ENCODE data around the gene CDC42SE2. TPM values are rescaled to one million over a fixed set of nuclear protein-coding genes. Genes with fewer than 3 reads are reported as not detected.

Gene CDC42SE2
- total RNA-seq, 1 donor from 2014 or later: 73.2 TPM

GRCh38 chr5:131225282-131225974 is 38.4 kb upstream of the CDC42SE2 start:
- Histone ChIP-seq H3K36me3 (ENCODE audit: control insufficient read depth, insufficient read depth, low read length) (no peaks in the 10 kb centered on the region), H3K27me3 (ENCODE audit: control insufficient read depth, insufficient read depth, low read length) (no peaks in the 10 kb centered on the region), H3K4me3 (ENCODE audit: low read depth, low read length) (no peak overlapping the region)
- no peak for DNase-seq (ENCODE audit: low read depth)
- no peak for FAIRE-seq
- TF ChIP-seq, protein P1, sequence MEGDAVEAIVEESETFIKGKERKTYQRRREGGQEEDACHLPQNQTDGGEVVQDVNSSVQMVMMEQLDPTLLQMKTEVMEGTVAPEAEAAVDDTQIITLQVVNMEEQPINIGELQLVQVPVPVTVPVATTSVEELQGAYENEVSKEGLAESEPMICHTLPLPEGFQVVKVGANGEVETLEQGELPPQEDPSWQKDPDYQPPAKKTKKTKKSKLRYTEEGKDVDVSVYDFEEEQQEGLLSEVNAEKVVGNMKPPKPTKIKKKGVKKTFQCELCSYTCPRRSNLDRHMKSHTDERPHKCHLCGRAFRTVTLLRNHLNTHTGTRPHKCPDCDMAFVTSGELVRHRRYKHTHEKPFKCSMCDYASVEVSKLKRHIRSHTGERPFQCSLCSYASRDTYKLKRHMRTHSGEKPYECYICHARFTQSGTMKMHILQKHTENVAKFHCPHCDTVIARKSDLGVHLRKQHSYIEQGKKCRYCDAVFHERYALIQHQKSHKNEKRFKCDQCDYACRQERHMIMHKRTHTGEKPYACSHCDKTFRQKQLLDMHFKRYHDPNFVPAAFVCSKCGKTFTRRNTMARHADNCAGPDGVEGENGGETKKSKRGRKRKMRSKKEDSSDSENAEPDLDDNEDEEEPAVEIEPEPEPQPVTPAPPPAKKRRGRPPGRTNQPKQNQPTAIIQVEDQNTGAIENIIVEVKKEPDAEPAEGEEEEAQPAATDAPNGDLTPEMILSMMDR (IDR thresholded peaks at IDR 0.05; ENCODE audit: insufficient read depth, low read length, severe bottlenecking): no peak

- TF ChIP-seq, protein P1 (IDR thresholded peaks at IDR 0.05; ENCODE audit: insufficient read depth, low read length, severe bottlenecking): no peak
- Histone ChIP-seq H3K27me3 (ENCODE audit: control insufficient read depth, insufficient read depth, low read length) (no peaks in the 10 kb centered on the region), H3K36me3 (ENCODE audit: control insufficient read depth, insufficient read depth, low read length) (no peaks in the 10 kb centered on the region), H3K4me3 (ENCODE audit: low read depth, low read length) (no peak overlapping the region)
- DNase-seq (ENCODE audit: low read depth) (no peak), FAIRE-seq (no peak)
Measured at GRCh38 chr5:131226899-131227298, 37.0 kb upstream of the CDC42SE2 start.

DNA sequence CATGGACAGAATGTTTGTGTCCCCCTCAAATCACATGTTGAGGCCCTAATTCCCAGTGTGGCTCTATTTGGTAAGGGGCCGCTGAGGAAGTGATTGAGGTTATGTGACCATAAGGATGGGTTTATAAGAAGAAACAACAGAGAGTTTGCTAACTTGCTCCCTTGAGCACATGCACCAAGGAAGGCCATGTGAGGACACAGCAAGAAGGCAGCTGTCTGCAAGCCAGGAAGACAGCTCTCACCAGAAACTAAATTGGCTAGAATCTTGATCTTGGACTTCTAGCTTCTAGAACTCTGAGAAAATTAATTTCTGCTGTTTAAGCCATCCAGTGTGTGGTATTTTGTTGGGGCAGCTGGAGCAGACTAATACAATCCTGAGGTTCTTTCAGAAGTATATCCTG is 35.2 kb upstream of the CDC42SE2 start:
- no peak for DNase-seq (ENCODE audit: low read depth)
- H3K4me3 ChIP-seq (ENCODE audit: low read depth, low read length): no peak overlapping the region
- FAIRE-seq: no peak
- no peaks in the 10 kb centered on the region for H3K36me3 ChIP-seq (ENCODE audit: control insufficient read depth, insufficient read depth, low read length)
- TF ChIP-seq, protein P1 (IDR thresholded peaks at IDR 0.05; ENCODE audit: insufficient read depth, low read length, severe bottlenecking): no peak
- H3K27me3 ChIP-seq (ENCODE audit: control insufficient read depth, insufficient read depth, low read length): no peaks in the 10 kb centered on the region

GRCh38 chr5:131229623-131230022 is 34.2 kb upstream of the CDC42SE2 start:
- H3K27me3 ChIP-seq (ENCODE audit: control insufficient read depth, insufficient read depth, low read length): no peaks in the 10 kb centered on the region
- FAIRE-seq: no peak
- no peaks in the 10 kb centered on the region for H3K36me3 ChIP-seq (ENCODE audit: control insufficient read depth, insufficient read depth, low read length)
- no peak overlapping the region for H3K4me3 ChIP-seq (ENCODE audit: low read depth, low read length)
- TF ChIP-seq, protein P1 (IDR thresholded peaks at IDR 0.05; ENCODE audit: insufficient read depth, low read length, severe bottlenecking): no peak
- DNase-seq (ENCODE audit: low read depth): no peak

GRCh38 chr5:131230406-131230805 is 33.4 kb upstream of the CDC42SE2 start:
- TF ChIP-seq, protein P1 (IDR thresholded peaks at IDR 0.05; ENCODE audit: insufficient read depth, low read length, severe bottlenecking): no peak
- H3K27me3 ChIP-seq (ENCODE audit: control insufficient read depth, insufficient read depth, low read length): no peaks in the 10 kb centered on the region
- H3K4me3 ChIP-seq (ENCODE audit: low read depth, low read length): no peak overlapping the region
- no peak for FAIRE-seq
- DNase-seq (ENCODE audit: low read depth): no peak
- no peaks in the 10 kb centered on the region for H3K36me3 ChIP-seq (ENCODE audit: control insufficient read depth, insufficient read depth, low read length)

GRCh38 chr5:131239686-131240085 is 24.2 kb upstream of the CDC42SE2 start:
- no peaks in the 10 kb centered on the region for H3K27me3 ChIP-seq (ENCODE audit: control insufficient read depth, insufficient read depth, low read length)
- FAIRE-seq: no peak
- DNase-seq (ENCODE audit: low read depth): no peak
- H3K4me3 ChIP-seq (ENCODE audit: low read depth, low read length): no peak overlapping the region
- H3K36me3 ChIP-seq (ENCODE audit: control insufficient read depth, insufficient read depth, low read length): no peaks in the 10 kb centered on the region
- TF ChIP-seq, protein P1 (IDR thresholded peaks at IDR 0.05; ENCODE audit: insufficient read depth, low read length, severe bottlenecking): no peak
